Measurements from ENCODE around the gene MYLK4. TPM values are rescaled to one million over a fixed set of nuclear protein-coding genes. Genes with fewer than 3 reads are reported as not detected.

The MYLK4 gene
- total RNA-seq, 1 donor from 2014 or later, result 0.23 TPM

GRCh38 chr6:2760882-2761842 lies 10.4 kb upstream of the MYLK4 start:
- peaks cover 6% of the 10 kb centered on the region for H3K4me1 Mint-ChIP-seq (ENCODE audit: low read depth, unreplicated experiment)
- no peaks in the 10 kb centered on the region for H3K9me3 ChIP-seq (ENCODE audit: insufficient read depth, low read depth, low read length)
- no peak overlapping the region for H3K9ac ChIP-seq (ENCODE audit: low read length)
- no peak for FAIRE-seq
- H3K36me3 Mint-ChIP-seq (ENCODE audit: low read depth, unreplicated experiment), result no peaks in the 10 kb centered on the region
- peaks cover under 1% of the 10 kb centered on the region for H4K20me1 ChIP-seq (ENCODE audit: insufficient read depth, low read length)
- no peak overlapping the region for H3K27ac Mint-ChIP-seq (ENCODE audit: unreplicated experiment)
- H3K4me3 ChIP-seq (ENCODE audit: insufficient read depth, low read depth, low read length), result no peak overlapping the region
- no peak overlapping the region for H3K4me2 ChIP-seq (ENCODE audit: low read length)
- H3K36me3 ChIP-seq (ENCODE audit: insufficient read depth, low read length), result no peaks in the 10 kb centered on the region
- no peaks in the 10 kb centered on the region for H3K9me3 Mint-ChIP-seq (ENCODE audit: unreplicated experiment)
- H3K27me3 ChIP-seq (ENCODE audit: insufficient read depth, low read length), result no peaks in the 10 kb centered on the region
- DNase-seq (ENCODE audit: low read depth), result no peak
- no peaks in the 10 kb centered on the region for H3K27me3 Mint-ChIP-seq (ENCODE audit: low read depth, unreplicated experiment)
- H2AFZ ChIP-seq (ENCODE audit: low read depth, low read length), result no peak overlapping the region
- no peak overlapping the region for H3K27ac ChIP-seq (ENCODE audit: low read depth, low read length)
- H3K79me2 ChIP-seq (ENCODE audit: insufficient read depth, low read length), result peaks cover 7% of the 10 kb centered on the region
- no peak overlapping the region for H3K4me3 Mint-ChIP-seq (ENCODE audit: unreplicated experiment)
- no peaks in the 10 kb centered on the region for H3K4me1 ChIP-seq (ENCODE audit: insufficient read depth, low read length)
- TF ChIP-seq EZH2 (IDR thresholded peaks at IDR 0.05; ENCODE audit: insufficient read depth, low read length) (no peak), CTCF (IDR thresholded peaks at IDR 0.05; ENCODE audit: insufficient read depth, low read depth, low read length) (peak; percentile 15)

- no peaks in the 10 kb centered on the region for H3K36me3 ChIP-seq (ENCODE audit: insufficient read depth, low read length)
- no peak overlapping the region for H3K4me2 ChIP-seq (ENCODE audit: low read length)
- TF ChIP-seq CTCF (IDR thresholded peaks at IDR 0.05; ENCODE audit: insufficient read depth, low read depth, low read length) (no peak), EZH2 (IDR thresholded peaks at IDR 0.05; ENCODE audit: insufficient read depth, low read length) (no peak)
- Mint-ChIP-seq H3K4me1 (ENCODE audit: low read depth, unreplicated experiment) (peaks cover 2% of the 10 kb centered on the region), H3K9me3 (ENCODE audit: unreplicated experiment) (no peaks in the 10 kb centered on the region), H3K4me3 (ENCODE audit: unreplicated experiment) (no peak overlapping the region), H3K27ac (ENCODE audit: unreplicated experiment) (no peak overlapping the region), H3K36me3 (ENCODE audit: low read depth, unreplicated experiment) (no peaks in the 10 kb centered on the region), H3K27me3 (ENCODE audit: low read depth, unreplicated experiment) (no peaks in the 10 kb centered on the region)
- DNase-seq (ENCODE audit: low read depth) (no peak), FAIRE-seq (no peak)
- no peak overlapping the region for H3K4me3 ChIP-seq (ENCODE audit: insufficient read depth, low read depth, low read length)
- no peaks in the 10 kb centered on the region for H3K79me2 ChIP-seq (ENCODE audit: insufficient read depth, low read length)
- H3K27ac ChIP-seq (ENCODE audit: low read depth, low read length), result no peak overlapping the region
- no peaks in the 10 kb centered on the region for H3K4me1 ChIP-seq (ENCODE audit: insufficient read depth, low read length)
- H2AFZ ChIP-seq (ENCODE audit: low read depth, low read length), result no peak overlapping the region
- H3K27me3 ChIP-seq (ENCODE audit: insufficient read depth, low read length), result no peaks in the 10 kb centered on the region
- H3K9me3 ChIP-seq (ENCODE audit: insufficient read depth, low read depth, low read length), result no peaks in the 10 kb centered on the region
- H3K9ac ChIP-seq (ENCODE audit: low read length), result no peak overlapping the region
- H4K20me1 ChIP-seq (ENCODE audit: insufficient read depth, low read length), result no peaks in the 10 kb centered on the region
Observed at GRCh38 chr6:2758980-2759379, 8.3 kb upstream of the MYLK4 start.

Measured in astrocyte (in vitro differentiated cells and primary cell).